Measurements from ENCODE around the gene RMI2. TPM values are rescaled to one million over a fixed set of nuclear protein-coding genes. Genes with fewer than 3 reads are reported as not detected.
A peak's percentile ranks its signal among the peaks of the same experiment; 100 is the strongest.

RMI2 gene
- total RNA-seq, 3 donors from 2014 or later = 0.16 to 1.6 (median 0.33) TPM

DNA sequence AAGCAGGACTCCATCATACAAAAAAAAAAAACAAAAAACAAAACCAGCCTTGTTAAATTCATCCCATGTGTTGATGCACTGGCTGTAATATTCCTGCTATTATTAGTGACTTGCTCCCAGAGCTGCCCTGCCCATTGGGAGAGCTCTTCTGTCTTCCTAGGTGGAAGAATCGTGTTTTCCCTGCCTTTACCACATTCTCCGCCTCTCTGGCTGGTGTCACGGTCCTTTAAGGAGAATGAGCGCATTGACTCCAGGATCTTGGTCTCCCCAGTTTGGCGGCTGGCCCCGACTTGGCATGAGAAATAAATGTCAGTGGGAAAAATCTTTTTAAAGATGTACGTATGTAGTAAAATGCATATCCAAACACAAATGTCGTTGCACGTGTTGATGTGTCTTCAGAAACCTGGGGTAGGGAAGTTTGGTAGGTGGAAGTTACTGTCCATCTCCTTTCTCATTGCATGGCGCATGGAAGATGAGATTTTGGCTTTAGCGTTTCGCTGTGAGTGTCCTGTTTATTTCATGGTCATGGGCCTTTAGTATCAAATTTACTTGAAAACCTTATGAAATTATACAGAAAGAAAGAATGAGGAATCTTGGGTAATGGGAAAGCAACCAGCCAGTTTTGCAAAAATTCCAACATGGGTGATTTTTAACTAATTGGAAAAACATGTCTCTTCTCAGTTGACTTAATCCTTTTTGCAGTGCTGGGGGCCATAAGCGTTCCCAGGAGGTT lies 15.5 kb downstream of the RMI2 start:
- Histone ChIP-seq H3K27ac (peak overlapping the region; percentile 72 to 82), H3K4me3 (no peak overlapping the region), H3K9me3 (no peaks in the 10 kb centered on the region), H3K27me3 (no peaks in the 10 kb centered on the region), H3K4me1 (peaks cover 0 to 4% of the 10 kb centered on the region in 2 donors), H3K36me3 (no peaks in the 10 kb centered on the region)
- no peak for DNase-seq (ENCODE audit: low spot score in 2 of 2)
- TF ChIP-seq POLR2A (IDR thresholded peaks at IDR 0.05) (no peak), POLR2AphosphoS5 (IDR thresholded peaks at IDR 0.05) (no peak)
- TF ChIP-seq, protein P1, sequence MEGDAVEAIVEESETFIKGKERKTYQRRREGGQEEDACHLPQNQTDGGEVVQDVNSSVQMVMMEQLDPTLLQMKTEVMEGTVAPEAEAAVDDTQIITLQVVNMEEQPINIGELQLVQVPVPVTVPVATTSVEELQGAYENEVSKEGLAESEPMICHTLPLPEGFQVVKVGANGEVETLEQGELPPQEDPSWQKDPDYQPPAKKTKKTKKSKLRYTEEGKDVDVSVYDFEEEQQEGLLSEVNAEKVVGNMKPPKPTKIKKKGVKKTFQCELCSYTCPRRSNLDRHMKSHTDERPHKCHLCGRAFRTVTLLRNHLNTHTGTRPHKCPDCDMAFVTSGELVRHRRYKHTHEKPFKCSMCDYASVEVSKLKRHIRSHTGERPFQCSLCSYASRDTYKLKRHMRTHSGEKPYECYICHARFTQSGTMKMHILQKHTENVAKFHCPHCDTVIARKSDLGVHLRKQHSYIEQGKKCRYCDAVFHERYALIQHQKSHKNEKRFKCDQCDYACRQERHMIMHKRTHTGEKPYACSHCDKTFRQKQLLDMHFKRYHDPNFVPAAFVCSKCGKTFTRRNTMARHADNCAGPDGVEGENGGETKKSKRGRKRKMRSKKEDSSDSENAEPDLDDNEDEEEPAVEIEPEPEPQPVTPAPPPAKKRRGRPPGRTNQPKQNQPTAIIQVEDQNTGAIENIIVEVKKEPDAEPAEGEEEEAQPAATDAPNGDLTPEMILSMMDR (IDR thresholded peaks at IDR 0.05) = no peak
- intact Hi-C loops (cut with DNase I; ENCODE audit: low total_unique reads) = no loop called here

GRCh38 chr16:11361701-11362451 lies 16.6 kb downstream of the RMI2 start:
- TF ChIP-seq POLR2A (IDR thresholded peaks at IDR 0.05) (no peak), POLR2AphosphoS5 (IDR thresholded peaks at IDR 0.05) (no peak)
- TF ChIP-seq, protein P1 (IDR thresholded peaks at IDR 0.05) = no peak
- Histone ChIP-seq H3K27me3 (no peaks in the 10 kb centered on the region), H3K4me3 (no peak overlapping the region), H3K27ac (peak overlapping the region; percentile 11 to 13), H3K4me1 (peaks cover 0 to 4% of the 10 kb centered on the region in 2 donors), H3K9me3 (no peaks in the 10 kb centered on the region), H3K36me3 (no peaks in the 10 kb centered on the region)
- intact Hi-C loops (cut with DNase I; ENCODE audit: low total_unique reads) = no loop called here
- DNase-seq (ENCODE audit: low spot score in 2 of 2) = no peak

- DNase-seq (ENCODE audit: low spot score in 2 of 2) = no peak
- intact Hi-C loops (cut with DNase I; ENCODE audit: low total_unique reads) = no loop called here
- H3K27me3 ChIP-seq = no peaks in the 10 kb centered on the region
- no peak overlapping the region for H3K4me3 ChIP-seq
- H3K4me1 ChIP-seq = peaks cover 0 to 4% of the 10 kb centered on the region in 2 donors
- TF ChIP-seq POLR2A (IDR thresholded peaks at IDR 0.05) (no peak), POLR2AphosphoS5 (IDR thresholded peaks at IDR 0.05) (no peak)
- TF ChIP-seq, protein P1 (IDR thresholded peaks at IDR 0.05) = no peak
- H3K27ac ChIP-seq = peak overlapping the region in 1 of 2 donors; percentile 25
- no peaks in the 10 kb centered on the region for H3K36me3 ChIP-seq
- no peaks in the 10 kb centered on the region for H3K9me3 ChIP-seq
Observed at GRCh38 chr16:11363927-11364258, 18.6 kb downstream of the RMI2 start.

DNA sequence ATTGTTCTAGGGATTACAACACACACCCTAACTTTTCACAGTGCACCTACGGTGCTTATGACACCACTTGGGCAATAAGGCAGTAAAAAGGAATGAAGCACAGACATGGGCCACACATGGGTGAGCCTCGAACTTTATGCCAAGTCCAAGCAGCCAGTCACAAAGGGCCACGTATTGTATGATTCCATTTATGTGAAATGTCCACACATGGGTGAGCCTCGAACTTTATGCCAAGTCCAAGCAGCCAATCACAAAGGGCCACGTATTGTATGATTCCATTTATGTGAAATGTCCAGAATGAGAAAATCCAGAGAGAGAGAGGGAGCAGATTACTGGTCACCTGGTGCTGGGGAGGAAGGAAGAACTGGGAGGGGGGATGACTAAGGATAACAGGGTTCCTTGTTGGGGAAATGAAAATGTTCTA lies 22.2 kb downstream of the RMI2 start:
- intact Hi-C loops (cut with DNase I; ENCODE audit: low total_unique reads) = no loop called here
- Histone ChIP-seq H3K4me1 (no peaks in the 10 kb centered on the region), H3K36me3 (no peaks in the 10 kb centered on the region), H3K4me3 (no peak overlapping the region), H3K27me3 (no peaks in the 10 kb centered on the region), H3K9me3 (no peaks in the 10 kb centered on the region), H3K27ac (no peak overlapping the region)
- DNase-seq (ENCODE audit: low spot score in 2 of 2) = no peak
- TF ChIP-seq POLR2A (IDR thresholded peaks at IDR 0.05) (no peak), POLR2AphosphoS5 (IDR thresholded peaks at IDR 0.05) (no peak)
- TF ChIP-seq, protein P1 (IDR thresholded peaks at IDR 0.05) = no peak

All from breast epithelium (tissue), 4 donors.